Mucosa of descending colon (tissue), 3 donors: Measurements from ENCODE around the gene CSTF1. TPM values are rescaled to one million over a fixed set of nuclear protein-coding genes. Genes with fewer than 3 reads are reported as not detected.
A peak's percentile ranks its signal among the peaks of the same experiment; 100 is the strongest.

ENCODE experiments used
- ATAC-seq: fragments of 200-7000 bp; cut with Tn5 transposase; one replicate; pipeline ENCODE4 v1.9.1; 2020; ENCODE audit warnings: mild to moderate bottlenecking, moderate library complexity
- DNase-seq, 3 donors: peaks; one replicate each; pipeline ENCODE4 v3.0.0-alpha.2; 2020
- H3K36me3 ChIP-seq: fragments of 200-600 bp; one replicate; pipeline ENCODE4 v1.8.0; 2021; ENCODE audit warnings: low read depth, mild to moderate bottlenecking
- H3K4me1 ChIP-seq: fragments of 200-600 bp; one replicate; pipeline ENCODE4 v1.8.0; 2021; ENCODE audit warnings: low read depth, mild to moderate bottlenecking
- H3K4me3 ChIP-seq: fragments of 200-600 bp; one replicate; pipeline ENCODE4 v1.8.0; 2021; ENCODE audit warnings: mild to moderate bottlenecking
- H3K9me3 ChIP-seq: fragments of 200-600 bp; one replicate; pipeline ENCODE4 v1.8.0; 2021; ENCODE audit warnings: mild to moderate bottlenecking
- intact Hi-C, 2 donors: fragments of 100-400 bp; cut with DNase I in 1 of 2; cut with micrococcal nuclease in 1 of 2; formaldehyde crosslinking; loops; one replicate each; pipeline versions ENCODE4 v1.11.0 to v1.11.1; 2022; cut with DNase I, micrococcal nuclease
- total RNA-seq, 3 donors: library from RNA; stranded (reverse); fragmentation: NEBNext Ultra II Directional in 2 of 3; extraction: Animal tissue kit (Norgen Biotek cat#: 25700) in 2 of 3; gene quantifications; one replicate each; pipeline versions ENCODE4 v1.2.1 to v1.2.4, GENCODE V29; 2021 to 2023
- TF ChIP-seq, protein P1 (sequence below): fragments of 200-600 bp; IDR thresholded peaks from one replicate; pipeline ENCODE4 v1.8.0; 2022; ENCODE audit warnings: antibody characterized with exemption, mild to moderate bottlenecking
- donor health status: DM: no; HTN: no; CAD: no; lungs with moderate emphysema.
- donor health status: DM: no; HTN: no; CAD: no.
- donor health status: DM: no; HTN: yes; CAD: no.

CSTF1 gene
- total RNA-seq, 3 donors from 2014 or later = 23.0 to 27.3 (median 25.2) TPM

DNA sequence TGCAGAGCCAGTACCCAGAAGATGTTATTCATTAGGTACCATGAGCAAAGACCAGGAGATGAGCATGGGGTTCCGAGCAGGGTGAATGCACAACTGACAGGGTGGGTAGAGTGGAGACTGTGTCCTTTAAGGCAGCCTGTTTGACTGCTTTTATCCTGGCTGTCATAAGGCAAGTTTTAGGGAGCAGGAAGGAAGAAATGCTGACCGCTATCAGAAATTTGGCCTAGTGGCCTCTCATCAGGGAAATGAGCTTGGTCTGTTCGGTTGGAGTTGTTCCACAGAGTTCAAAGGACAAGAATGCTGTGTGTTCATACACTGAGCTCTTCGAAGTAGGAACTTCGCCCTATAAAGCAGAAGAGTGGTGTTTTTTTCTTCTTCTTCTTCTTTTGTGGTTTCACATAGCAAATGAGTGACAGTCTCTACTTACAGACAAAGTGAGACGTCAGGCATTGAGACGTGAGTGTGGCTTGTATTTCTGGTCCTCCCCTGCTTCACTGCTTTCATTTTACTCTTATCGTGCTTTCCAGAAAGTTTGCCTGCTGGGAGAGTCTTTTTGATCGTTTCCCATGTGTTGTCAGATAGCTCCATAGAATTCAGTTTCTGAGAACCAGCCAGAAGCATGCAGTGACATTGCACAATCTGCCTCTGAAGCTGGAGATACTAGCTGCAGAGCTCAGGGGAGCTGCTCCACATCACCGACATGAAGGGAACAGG is 19.5 kb downstream of the CSTF1 start, which contains the start of gene CASS4:
Gene CASS4, plus strand, starts transcription at position 502 of the 714 bp plus-strand sequence. Its CDS starts 199 bp downstream, at position 701.
- no peaks in the 10 kb centered on the region for H3K9me3 ChIP-seq
- DNase-seq (no peak), ATAC-seq (peak; percentile 77)
- TF ChIP-seq, protein P1, sequence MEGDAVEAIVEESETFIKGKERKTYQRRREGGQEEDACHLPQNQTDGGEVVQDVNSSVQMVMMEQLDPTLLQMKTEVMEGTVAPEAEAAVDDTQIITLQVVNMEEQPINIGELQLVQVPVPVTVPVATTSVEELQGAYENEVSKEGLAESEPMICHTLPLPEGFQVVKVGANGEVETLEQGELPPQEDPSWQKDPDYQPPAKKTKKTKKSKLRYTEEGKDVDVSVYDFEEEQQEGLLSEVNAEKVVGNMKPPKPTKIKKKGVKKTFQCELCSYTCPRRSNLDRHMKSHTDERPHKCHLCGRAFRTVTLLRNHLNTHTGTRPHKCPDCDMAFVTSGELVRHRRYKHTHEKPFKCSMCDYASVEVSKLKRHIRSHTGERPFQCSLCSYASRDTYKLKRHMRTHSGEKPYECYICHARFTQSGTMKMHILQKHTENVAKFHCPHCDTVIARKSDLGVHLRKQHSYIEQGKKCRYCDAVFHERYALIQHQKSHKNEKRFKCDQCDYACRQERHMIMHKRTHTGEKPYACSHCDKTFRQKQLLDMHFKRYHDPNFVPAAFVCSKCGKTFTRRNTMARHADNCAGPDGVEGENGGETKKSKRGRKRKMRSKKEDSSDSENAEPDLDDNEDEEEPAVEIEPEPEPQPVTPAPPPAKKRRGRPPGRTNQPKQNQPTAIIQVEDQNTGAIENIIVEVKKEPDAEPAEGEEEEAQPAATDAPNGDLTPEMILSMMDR = no peak
- no peaks in the 10 kb centered on the region for H3K4me1 ChIP-seq
- intact Hi-C loops = no loop called here
- no peaks in the 10 kb centered on the region for H3K36me3 ChIP-seq
- H3K4me3 ChIP-seq = no peak within 1 kb of the TSS

DNA sequence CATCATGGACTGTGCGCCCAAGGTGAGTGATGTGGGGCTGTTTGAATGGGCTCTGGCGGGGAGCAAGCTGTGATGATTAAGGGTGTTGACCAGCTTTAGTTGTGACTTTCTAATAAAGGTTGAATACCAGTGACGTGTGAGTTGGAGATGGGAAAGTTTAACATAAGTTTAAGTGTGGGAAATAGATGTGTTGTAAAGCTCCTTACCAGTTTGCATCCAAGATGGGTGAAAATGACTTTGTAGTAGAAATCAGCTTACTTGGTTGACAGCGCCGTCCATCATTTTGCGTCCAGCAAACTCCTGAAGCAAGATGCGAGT is 20.0 kb downstream of the CSTF1 start:
- Histone ChIP-seq H3K9me3 (no peaks in the 10 kb centered on the region), H3K4me3 (no peak overlapping the region), H3K36me3 (no peaks in the 10 kb centered on the region), H3K4me1 (no peaks in the 10 kb centered on the region)
- DNase-seq = no peak
- intact Hi-C loops = no loop called here
- TF ChIP-seq, protein P1 = no peak
- ATAC-seq = no peak

GRCh38 chr20:56412949-56413348 is 20.5 kb downstream of the CSTF1 start:
- Histone ChIP-seq H3K4me1 (no peaks in the 10 kb centered on the region), H3K36me3 (no peaks in the 10 kb centered on the region), H3K4me3 (no peak overlapping the region), H3K9me3 (no peaks in the 10 kb centered on the region)
- no peak for DNase-seq
- ATAC-seq = no peak
- TF ChIP-seq, protein P1 = no peak
- intact Hi-C loops = no loop called here

DNA sequence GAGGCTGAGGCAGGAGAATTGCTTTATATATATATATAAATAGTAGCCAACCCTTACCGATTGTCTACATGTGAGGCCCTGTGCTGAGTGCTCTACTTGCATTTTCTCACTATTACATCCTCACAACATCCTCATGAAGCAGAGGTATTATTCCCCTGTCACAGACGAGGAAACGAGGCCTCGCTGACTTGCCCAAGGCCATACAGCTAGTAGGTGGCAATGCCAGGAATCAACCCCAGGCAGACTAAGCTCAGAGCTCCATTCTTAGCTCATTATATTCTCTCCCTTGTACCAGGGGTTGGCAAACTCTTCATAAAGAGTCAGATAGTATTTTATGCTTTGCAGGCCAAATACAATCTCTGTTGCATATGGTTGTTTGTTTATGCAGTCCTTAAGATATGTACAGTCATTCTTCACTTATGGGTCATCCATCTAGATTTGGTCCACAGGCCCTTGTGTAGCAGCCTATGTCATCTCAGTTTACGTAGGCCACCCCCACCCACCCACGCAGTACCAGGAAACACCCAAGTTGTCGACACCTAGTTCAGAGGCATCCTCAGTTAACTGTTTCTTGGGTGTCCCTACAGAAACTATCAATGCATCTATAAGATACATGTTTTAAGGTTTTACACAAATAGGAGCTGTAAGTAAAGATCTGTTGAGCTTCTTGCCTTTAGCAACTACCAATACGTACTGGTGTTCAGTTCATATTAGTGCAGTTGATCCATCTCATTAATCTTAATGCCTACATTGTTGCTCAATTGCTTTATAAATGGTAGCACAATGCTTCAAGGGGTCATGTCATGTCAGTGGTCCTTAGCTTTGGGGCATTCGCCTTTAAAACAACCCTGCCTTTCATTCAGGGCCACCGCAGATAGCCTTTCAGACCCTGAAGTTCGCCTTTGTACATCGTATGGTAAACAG is 22.7 kb downstream of the CSTF1 start:
- ATAC-seq = peak; percentile 21
- intact Hi-C loops = no loop called here

GRCh38 chr20:56417402-56417801 is 25.0 kb downstream of the CSTF1 start:
- Histone ChIP-seq H3K9me3 (no peaks in the 10 kb centered on the region), H3K4me3 (no peak overlapping the region), H3K36me3 (no peaks in the 10 kb centered on the region), H3K4me1 (no peaks in the 10 kb centered on the region)
- ATAC-seq (no peak), DNase-seq (no peak)
- intact Hi-C loops = no loop called here
- TF ChIP-seq, protein P1 = no peak

More for the DNA sequence above, 22.7 kb downstream of the CSTF1 start:
- no peak for DNase-seq
- no peaks in the 10 kb centered on the region for H3K36me3 ChIP-seq
- H3K9me3 ChIP-seq = no peaks in the 10 kb centered on the region
- H3K4me3 ChIP-seq = no peak overlapping the region
- no peaks in the 10 kb centered on the region for H3K4me1 ChIP-seq
- TF ChIP-seq, protein P1 = no peak
